Stimulated activated CD8-positive, alpha-beta memory T cell treated with anti-CD3 and anti-CD28 coated beads, Interleukin-15, amount 100 ng/mL, for 48 hours (primary cell): ENCODE data around the gene UIMC1.

Experiments
- DNase-seq, 2 donors: peaks; one replicate each; pipeline ENCODE4 v3.0.0-alpha.2; 2020; ENCODE audit warnings: low read depth in 2 of 2

Gene UIMC1

GRCh38 chr5:176870110-176870591, 136.4 kb downstream of the UIMC1 start:
- no peak for DNase-seq

- no peak for DNase-seq
Measured at GRCh38 chr5:176869501-176870109, 137.0 kb downstream of the UIMC1 start.

- DNase-seq = no peak
Measured at GRCh38 chr5:176868731-176869130, 137.8 kb downstream of the UIMC1 start.

- no peak for DNase-seq
Measured at GRCh38 chr5:176868126-176868525, 138.5 kb downstream of the UIMC1 start.

GRCh38 chr5:176866707-176867310, 139.8 kb downstream of the UIMC1 start:
- no peak for DNase-seq

GRCh38 chr5:176865964-176866363, 140.6 kb downstream of the UIMC1 start:
- no peak for DNase-seq

GRCh38 chr5:176864755-176865154, 141.8 kb downstream of the UIMC1 start:
- DNase-seq = no peak

- no peak for DNase-seq
Measured at GRCh38 chr5:176863765-176864098, 142.8 kb downstream of the UIMC1 start.

GRCh38 chr5:176863041-176863764, 143.4 kb downstream of the UIMC1 start:
- no peak for DNase-seq

GRCh38 chr5:176862330-176862995, 144.1 kb downstream of the UIMC1 start:
- no peak for DNase-seq

- no peak for DNase-seq
Measured at GRCh38 chr5:176861276-176861675, 145.3 kb downstream of the UIMC1 start.

- no peak for DNase-seq
Measured at GRCh38 chr5:176860381-176860780, 146.2 kb downstream of the UIMC1 start.

GRCh38 chr5:176859916-176860315, 146.7 kb downstream of the UIMC1 start:
- DNase-seq = no peak

- no peak for DNase-seq
Measured at GRCh38 chr5:176857894-176858273, 148.7 kb downstream of the UIMC1 start.

- no peak for DNase-seq
Measured at GRCh38 chr5:176857216-176857893, 149.2 kb downstream of the UIMC1 start.

- no peak for DNase-seq
Measured at GRCh38 chr5:176856746-176857145, 149.8 kb downstream of the UIMC1 start.

- no peak for DNase-seq
Measured at GRCh38 chr5:176855598-176855997, 151.0 kb downstream of the UIMC1 start.
